ENCODE results near the gene IQSEC3. TPM values are rescaled to one million over a fixed set of nuclear protein-coding genes. Genes with fewer than 3 reads are reported as not detected.

IQSEC3 gene
- total RNA-seq, 1 experiment from 2014 or later = not detected

DNA sequence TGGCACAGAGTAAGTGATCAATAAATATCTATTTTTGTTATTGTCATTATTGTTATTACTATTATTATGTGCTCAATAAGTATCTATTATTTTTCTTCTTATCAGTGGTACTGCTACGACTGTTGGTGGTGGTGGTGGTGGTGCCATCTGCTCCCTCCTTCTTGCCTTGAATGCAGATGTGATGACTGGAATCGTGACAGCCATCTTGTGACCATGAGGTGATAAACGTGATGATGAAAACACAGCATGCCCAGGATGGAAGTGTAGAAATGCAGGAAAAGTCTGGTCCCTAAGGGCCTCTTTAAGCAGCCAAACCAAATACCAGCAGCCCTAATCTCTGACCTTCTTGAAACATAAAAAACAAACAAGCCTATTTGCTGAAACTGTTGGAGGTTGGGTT is 125.0 kb downstream of the IQSEC3 start:
- no TSS peak for BruUV-seq (replicated peaks)
- intact Hi-C loops (cut with micrococcal nuclease; ENCODE audit: unreplicated experiment) = no loop called here
- no peak for TF ChIP-seq EZH2 (IDR thresholded peaks at IDR 0.05; ENCODE audit: borderline replicate concordance, low read depth, low read length, poor library complexity, severe bottlenecking)
- TF ChIP-seq, protein P1, sequence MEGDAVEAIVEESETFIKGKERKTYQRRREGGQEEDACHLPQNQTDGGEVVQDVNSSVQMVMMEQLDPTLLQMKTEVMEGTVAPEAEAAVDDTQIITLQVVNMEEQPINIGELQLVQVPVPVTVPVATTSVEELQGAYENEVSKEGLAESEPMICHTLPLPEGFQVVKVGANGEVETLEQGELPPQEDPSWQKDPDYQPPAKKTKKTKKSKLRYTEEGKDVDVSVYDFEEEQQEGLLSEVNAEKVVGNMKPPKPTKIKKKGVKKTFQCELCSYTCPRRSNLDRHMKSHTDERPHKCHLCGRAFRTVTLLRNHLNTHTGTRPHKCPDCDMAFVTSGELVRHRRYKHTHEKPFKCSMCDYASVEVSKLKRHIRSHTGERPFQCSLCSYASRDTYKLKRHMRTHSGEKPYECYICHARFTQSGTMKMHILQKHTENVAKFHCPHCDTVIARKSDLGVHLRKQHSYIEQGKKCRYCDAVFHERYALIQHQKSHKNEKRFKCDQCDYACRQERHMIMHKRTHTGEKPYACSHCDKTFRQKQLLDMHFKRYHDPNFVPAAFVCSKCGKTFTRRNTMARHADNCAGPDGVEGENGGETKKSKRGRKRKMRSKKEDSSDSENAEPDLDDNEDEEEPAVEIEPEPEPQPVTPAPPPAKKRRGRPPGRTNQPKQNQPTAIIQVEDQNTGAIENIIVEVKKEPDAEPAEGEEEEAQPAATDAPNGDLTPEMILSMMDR (conservative IDR thresholded peaks at IDR 0.05; ENCODE audit: low read depth, low read length) = no peak
- H3K9me3 ChIP-seq (ENCODE audit: low read depth, low read length, poor library complexity, severe bottlenecking) = no peaks in the 10 kb centered on the region
- H3K27ac ChIP-seq (ENCODE audit: low read depth, low read length, poor library complexity, severe bottlenecking) = no peak overlapping the region
- H3K4me1 ChIP-seq (ENCODE audit: insufficient read depth, low read length, poor library complexity, severe bottlenecking) = no peaks in the 10 kb centered on the region
- CTCF ChIA-PET = no interaction called here
- no peaks in the 10 kb centered on the region for H3K36me3 ChIP-seq (ENCODE audit: insufficient read depth, low read length, poor library complexity, severe bottlenecking)
- H3K27me3 ChIP-seq (replicated peaks; ENCODE audit: insufficient read depth, low read depth, low read length, poor library complexity) = no peaks in the 10 kb centered on the region
- no peak for DNase-seq (ENCODE audit: low spot score)
- no peak overlapping the region for H3K4me3 ChIP-seq (ENCODE audit: low read depth, low read length, poor library complexity, severe bottlenecking)
- POLR2A ChIA-PET (ENCODE audit: low non-redundant PET) = no interaction called here

DNA sequence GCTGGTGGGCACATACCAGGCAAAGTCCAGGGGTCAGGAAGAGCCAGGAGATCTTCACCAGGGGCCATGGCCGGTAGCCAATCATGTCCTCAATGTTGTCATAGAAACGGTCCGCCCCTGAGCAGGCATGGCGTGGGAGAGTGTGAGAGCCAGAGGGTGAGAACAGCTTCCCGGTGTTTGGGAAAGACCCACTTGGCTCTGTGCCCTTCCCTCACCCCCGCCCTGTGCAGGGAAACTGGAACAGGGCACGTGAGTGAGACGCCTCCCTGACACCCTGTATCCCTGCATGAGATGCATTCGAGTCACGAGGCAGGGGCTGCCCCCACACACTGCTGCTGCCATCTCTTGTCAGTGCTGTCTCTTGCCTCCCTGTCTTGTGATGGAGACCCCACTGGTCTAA is 126.7 kb downstream of the IQSEC3 start:
- H3K27ac ChIP-seq (ENCODE audit: low read depth, low read length, poor library complexity, severe bottlenecking) = no peak overlapping the region
- no peak overlapping the region for H3K4me3 ChIP-seq (ENCODE audit: low read depth, low read length, poor library complexity, severe bottlenecking)
- no peaks in the 10 kb centered on the region for H3K4me1 ChIP-seq (ENCODE audit: insufficient read depth, low read length, poor library complexity, severe bottlenecking)
- DNase-seq (ENCODE audit: low spot score) = no peak
- TF ChIP-seq EZH2 (IDR thresholded peaks at IDR 0.05; ENCODE audit: borderline replicate concordance, low read depth, low read length, poor library complexity, severe bottlenecking) = no peak
- TF ChIP-seq, protein P1 (conservative IDR thresholded peaks at IDR 0.05; ENCODE audit: low read depth, low read length) = no peak
- CTCF ChIA-PET = no interaction called here
- H3K27me3 ChIP-seq (replicated peaks; ENCODE audit: insufficient read depth, low read depth, low read length, poor library complexity) = no peaks in the 10 kb centered on the region
- intact Hi-C loops (cut with micrococcal nuclease; ENCODE audit: unreplicated experiment) = no loop called here
- H3K9me3 ChIP-seq (ENCODE audit: low read depth, low read length, poor library complexity, severe bottlenecking) = no peaks in the 10 kb centered on the region
- H3K36me3 ChIP-seq (ENCODE audit: insufficient read depth, low read length, poor library complexity, severe bottlenecking) = no peaks in the 10 kb centered on the region
- no TSS peak for BruUV-seq (replicated peaks)
- POLR2A ChIA-PET (ENCODE audit: low non-redundant PET) = no interaction called here

DNA sequence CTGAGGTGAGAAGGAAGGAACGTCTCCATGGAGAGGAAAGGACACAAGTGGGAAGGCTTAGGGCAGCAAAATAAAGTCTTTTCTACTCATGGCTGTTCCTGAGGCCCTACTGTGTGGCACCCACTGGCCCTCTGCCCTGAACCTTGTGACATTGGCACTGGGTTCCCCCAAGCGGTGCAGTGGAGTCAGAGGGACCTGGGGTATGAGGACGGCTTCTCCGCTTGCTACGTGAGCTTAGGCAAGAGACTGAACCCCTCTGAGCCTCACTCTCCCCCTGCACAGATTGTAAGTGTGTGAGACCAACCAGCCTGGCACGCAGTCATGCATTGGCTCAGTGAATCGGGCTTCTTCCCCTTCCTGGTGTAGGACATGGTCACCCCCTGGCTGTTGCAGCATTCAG is 127.7 kb downstream of the IQSEC3 start:
- H3K36me3 ChIP-seq (ENCODE audit: insufficient read depth, low read length, poor library complexity, severe bottlenecking) = no peaks in the 10 kb centered on the region
- intact Hi-C loops (cut with micrococcal nuclease; ENCODE audit: unreplicated experiment) = no loop called here
- TF ChIP-seq EZH2 (IDR thresholded peaks at IDR 0.05; ENCODE audit: borderline replicate concordance, low read depth, low read length, poor library complexity, severe bottlenecking) = no peak
- TF ChIP-seq, protein P1 (conservative IDR thresholded peaks at IDR 0.05; ENCODE audit: low read depth, low read length) = no peak
- no TSS peak for BruUV-seq (replicated peaks)
- DNase-seq (ENCODE audit: low spot score) = no peak
- CTCF ChIA-PET = no interaction called here
- POLR2A ChIA-PET (ENCODE audit: low non-redundant PET) = no interaction called here
- no peaks in the 10 kb centered on the region for H3K9me3 ChIP-seq (ENCODE audit: low read depth, low read length, poor library complexity, severe bottlenecking)
- no peaks in the 10 kb centered on the region for H3K4me1 ChIP-seq (ENCODE audit: insufficient read depth, low read length, poor library complexity, severe bottlenecking)
- no peaks in the 10 kb centered on the region for H3K27me3 ChIP-seq (replicated peaks; ENCODE audit: insufficient read depth, low read depth, low read length, poor library complexity)
- H3K4me3 ChIP-seq (ENCODE audit: low read depth, low read length, poor library complexity, severe bottlenecking) = no peak overlapping the region
- no peak overlapping the region for H3K27ac ChIP-seq (ENCODE audit: low read depth, low read length, poor library complexity, severe bottlenecking)

All from A673 (cell line).